Effector CD4-positive, alpha-beta T cell (primary cell): ENCODE measurements around the gene ELK4.
A peak's percentile ranks its signal among the peaks of the same experiment; 100 is the strongest.
"Not testable (repeated sequence)": the region's sequence is repeated elsewhere in the genome, so short reads cannot be mapped to it uniquely, and the experiment has no call there.

Source experiments
- DNase-seq: peaks from one replicate; pipeline ENCODE4 v3.0.0-alpha.2; 2020

ELK4 gene

GRCh38 chr1:205664399-205665017, 32.7 kb upstream of the ELK4 start:
- DNase-seq: no peak

GRCh38 chr1:205663286-205663936, 31.6 kb upstream of the ELK4 start:
- DNase-seq: no peak

GRCh38 chr1:205662791-205663190, 31.0 kb upstream of the ELK4 start:
- DNase-seq: no peak

- no peak for DNase-seq
Observed at GRCh38 chr1:205662135-205662738, 30.4 kb upstream of the ELK4 start.

GRCh38 chr1:205661429-205662134, 29.8 kb upstream of the ELK4 start:
- no peak for DNase-seq

- DNase-seq: no peak
Observed at GRCh38 chr1:205660361-205660760, 28.6 kb upstream of the ELK4 start.

- peak; percentile 60 for DNase-seq
Observed at GRCh38 chr1:205658943-205659581, 27.3 kb upstream of the ELK4 start.

- no peak for DNase-seq
Observed at GRCh38 chr1:205656236-205656635, 24.4 kb upstream of the ELK4 start.

GRCh38 chr1:205652984-205653383, 21.2 kb upstream of the ELK4 start:
- no peak for DNase-seq

GRCh38 chr1:205650241-205650640, 18.4 kb upstream of the ELK4 start:
- no peak for DNase-seq

- DNase-seq: no peak
Observed at GRCh38 chr1:205645519-205645918, 13.7 kb upstream of the ELK4 start.

GRCh38 chr1:205642679-205643307, 11.0 kb upstream of the ELK4 start:
- DNase-seq: no peak

- DNase-seq: no peak
Observed at GRCh38 chr1:205639567-205639966, 7.8 kb upstream of the ELK4 start.

GRCh38 chr1:205637854-205638468, 6.2 kb upstream of the ELK4 start:
- no peak for DNase-seq

GRCh38 chr1:205636732-205637131, 4.9 kb upstream of the ELK4 start:
- no peak for DNase-seq

GRCh38 chr1:205636138-205636530, 4.3 kb upstream of the ELK4 start:
- DNase-seq: not testable (repeated sequence)

GRCh38 chr1:205633421-205633976, 1.7 kb upstream of the ELK4 start:
- no peak for DNase-seq

GRCh38 chr1:205632669-205633169, 908 bp upstream of the ELK4 start:
- DNase-seq: no peak

- peak; percentile 77 for DNase-seq
Observed at GRCh38 chr1:205631010-205631767, 622 bp downstream of the ELK4 start.

GRCh38 chr1:205630651-205631009, 1.2 kb downstream of the ELK4 start:
- no peak for DNase-seq

GRCh38 chr1:205630241-205630640, 1.6 kb downstream of the ELK4 start:
- no peak for DNase-seq
